ENCODE results near the gene HOXA9.
A peak's percentile ranks its signal among the peaks of the same experiment; 100 is the strongest.

DNA sequence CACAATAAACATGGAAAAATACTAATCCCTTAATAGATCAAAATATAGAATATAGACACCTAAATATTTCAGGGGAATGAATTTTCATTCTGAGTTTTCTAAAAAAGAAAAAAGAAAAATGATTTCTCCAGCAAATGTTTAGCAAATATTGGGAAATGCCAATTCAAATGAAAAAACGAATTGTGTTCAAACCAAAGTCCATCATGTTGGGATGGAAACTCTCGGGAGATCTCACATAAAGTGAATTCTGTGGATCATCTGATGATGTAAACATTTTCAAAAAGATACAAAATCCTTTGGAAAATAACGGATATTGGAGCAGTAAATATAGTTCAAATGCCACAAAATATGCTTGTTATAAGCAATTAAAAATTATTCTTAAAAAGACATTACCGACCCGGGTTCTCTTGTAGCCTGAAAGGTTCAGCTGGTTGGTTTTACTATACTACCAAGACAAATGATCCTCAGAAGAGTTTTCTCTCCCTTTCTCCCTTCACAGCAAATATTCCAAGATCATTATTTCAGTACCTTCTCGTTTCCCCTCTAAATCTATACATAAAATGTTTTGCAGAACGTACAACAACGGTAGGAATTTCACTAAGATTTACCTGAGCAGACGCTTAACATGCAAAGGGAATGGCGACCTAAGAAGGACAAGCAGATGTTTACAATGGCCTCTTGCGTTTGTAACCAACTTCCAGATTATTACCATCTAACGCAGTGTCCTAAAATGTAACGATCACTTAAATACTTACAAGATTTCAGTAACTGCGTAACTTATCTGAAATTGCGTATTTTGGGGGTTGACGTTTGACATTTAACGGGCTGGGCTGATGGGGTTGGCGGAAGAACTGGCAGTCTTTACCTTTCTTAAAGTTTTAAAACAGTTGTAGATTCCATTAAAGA lies 32.1 kb upstream of the HOXA9 start:
- TF ChIP-seq, protein P1, sequence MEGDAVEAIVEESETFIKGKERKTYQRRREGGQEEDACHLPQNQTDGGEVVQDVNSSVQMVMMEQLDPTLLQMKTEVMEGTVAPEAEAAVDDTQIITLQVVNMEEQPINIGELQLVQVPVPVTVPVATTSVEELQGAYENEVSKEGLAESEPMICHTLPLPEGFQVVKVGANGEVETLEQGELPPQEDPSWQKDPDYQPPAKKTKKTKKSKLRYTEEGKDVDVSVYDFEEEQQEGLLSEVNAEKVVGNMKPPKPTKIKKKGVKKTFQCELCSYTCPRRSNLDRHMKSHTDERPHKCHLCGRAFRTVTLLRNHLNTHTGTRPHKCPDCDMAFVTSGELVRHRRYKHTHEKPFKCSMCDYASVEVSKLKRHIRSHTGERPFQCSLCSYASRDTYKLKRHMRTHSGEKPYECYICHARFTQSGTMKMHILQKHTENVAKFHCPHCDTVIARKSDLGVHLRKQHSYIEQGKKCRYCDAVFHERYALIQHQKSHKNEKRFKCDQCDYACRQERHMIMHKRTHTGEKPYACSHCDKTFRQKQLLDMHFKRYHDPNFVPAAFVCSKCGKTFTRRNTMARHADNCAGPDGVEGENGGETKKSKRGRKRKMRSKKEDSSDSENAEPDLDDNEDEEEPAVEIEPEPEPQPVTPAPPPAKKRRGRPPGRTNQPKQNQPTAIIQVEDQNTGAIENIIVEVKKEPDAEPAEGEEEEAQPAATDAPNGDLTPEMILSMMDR (conservative IDR thresholded peaks at IDR 0.05 in 1 of 2, IDR thresholded peaks at IDR 0.05 in 1 of 2; ENCODE audit: extremely low read depth in 1 of 2, insufficient read depth in 1 of 2, low read depth in 1 of 2, low read length in 2 of 2): no peak
- peak; percentile 86 for TF ChIP-seq EZH2 (IDR thresholded peaks at IDR 0.05; ENCODE audit: borderline replicate concordance, low read length)

All from mammary epithelial cell (primary cell).